Panc1 (cell line): ENCODE results near the gene RBM6. TPM values are rescaled to one million over a fixed set of nuclear protein-coding genes. Genes with fewer than 3 reads are reported as not detected.
A peak's percentile ranks its signal among the peaks of the same experiment; 100 is the strongest.
"Not testable (repeated sequence)": the region's sequence is repeated elsewhere in the genome, so short reads cannot be mapped to it uniquely, and the experiment has no call there.

Source experiments
- ATAC-seq: fragments of 200-7000 bp; cut with Tn5 transposase; 2 replicates; pipeline ENCODE4 v1.9.1; 2020; ENCODE audit warnings: mild to moderate bottlenecking, moderate library complexity
- BruUV-seq: library from RNA; stranded (reverse); fragments of 400-500 nt; replicated peaks from 2 replicates; lab custom pipeline; 2021; lab: Mats Ljungman, UMichigan
- CTCF ChIA-PET: fragments of 300-600 bp; sonication (Branson Sonifier 250); formaldehyde crosslinking; loops from one replicate; lab custom pipeline; 2022; ENCODE audit warnings: antibody characterized with exemption; lab: Charles Lee
- POLR2A ChIA-PET: fragments of 300-600 bp; sonication (Branson Sonifier 250); formaldehyde crosslinking; loops from one replicate; lab custom pipeline; 2022; ENCODE audit warnings: antibody characterized with exemption; lab: Charles Lee
- DNase-seq: peaks from one replicate; pipeline ENCODE4 v3.0.0-alpha.2; 2010; ENCODE audit warnings: low read depth, low spot score
- H3K27ac ChIP-seq: 2 replicates; pipeline ENCODE4 v1.5.1; 2011; ENCODE audit warnings: mild to moderate bottlenecking, low read length, inconsistent platforms
- H3K27me3 ChIP-seq: fragments of 200-500 bp; sonication (Bioruptor generic); 2 replicates; pipeline ENCODE4 v1.6.0; 2014; ENCODE audit warnings: low read length, inconsistent platforms; ENCODE audit not compliant: control insufficient read depth, insufficient read depth
- H3K36me3 ChIP-seq: fragments of 200-500 bp; sonication (Bioruptor generic); 2 replicates; pipeline ENCODE4 v1.5.1; 2014; ENCODE audit warnings: inconsistent platforms, mild to moderate bottlenecking, low read length, moderate library complexity; ENCODE audit not compliant: control insufficient read depth, insufficient read depth
- H3K4me1 ChIP-seq: 2 replicates; pipeline ENCODE4 v1.5.1; 2011; ENCODE audit warnings: inconsistent platforms, mild to moderate bottlenecking, low read length, moderate library complexity; ENCODE audit not compliant: control insufficient read depth, insufficient read depth
- H3K4me3 ChIP-seq, 2 experiments: 2 replicates each; pipeline ENCODE4 v1.5.1; 2011 to 2012; ENCODE audit warnings: low read depth in 2 of 2, low read length in 2 of 2, mild to moderate bottlenecking in 2 of 2, inconsistent platforms in 1 of 2, moderate library complexity in 1 of 2
- H3K9me3 ChIP-seq: fragments of 200-500 bp; sonication (Bioruptor generic); 2 replicates; pipeline ENCODE4 v1.5.1; 2014; ENCODE audit warnings: low read depth, mild to moderate bottlenecking, inconsistent platforms, low read length, moderate library complexity; ENCODE audit not compliant: control insufficient read depth, insufficient read depth
- CTCF ChIP-seq: fragments of 450-650 bp; IDR thresholded peaks from 2 replicates; pipeline ENCODE4 v1.5.1; 2017; ENCODE audit warnings: mild to moderate bottlenecking
- POLR2AphosphoS5 ChIP-seq: IDR thresholded peaks from 2 replicates; pipeline ENCODE4 v1.6.1; 2012; ENCODE audit warnings: mild to moderate bottlenecking, low read depth, low read length, moderate library complexity
- SIN3A ChIP-seq: IDR thresholded peaks from 2 replicates; pipeline ENCODE4 v1.6.1; 2012; ENCODE audit warnings: low read depth, mild to moderate bottlenecking, low read length, moderate library complexity, borderline replicate concordance; ENCODE audit not compliant: insufficient read depth
- TCF7L2 ChIP-seq: IDR thresholded peaks from 2 replicates; pipeline ENCODE4 v1.6.1; 2011; ENCODE audit warnings: mild to moderate bottlenecking, low read depth, low read length, inconsistent platforms
- in situ Hi-C: cut with HindIII; loops from 2 replicates; pipeline ENCODE4 v1.10.0; 2016; ENCODE audit warnings: low sequenced_read_pairs, low pct_unique_long_range_greater_than_20kb
- intact Hi-C: fragments of 100-400 bp; cut with micrococcal nuclease; formaldehyde crosslinking; loops from one replicate; pipeline ENCODE4 v1.10.0; 2022; ENCODE audit not compliant: unreplicated experiment
- total RNA-seq: library from RNA; stranded (reverse); gene quantifications from one replicate; pipeline ENCODE4 v1.2.1, GENCODE V29; 2021; ENCODE audit not compliant: unreplicated experiment
- TF ChIP-seq, protein P1 (sequence below), 2 experiments: IDR thresholded peaks; 2 replicates each; pipeline ENCODE4 v1.6.1; 2011 to 2012; ENCODE audit warnings: low read depth in 2 of 2, control low read depth in 1 of 2, low read length in 1 of 2, mild to moderate bottlenecking in 1 of 2, moderate library complexity in 1 of 2; ENCODE audit not compliant: insufficient read depth in 1 of 2

Gene RBM6
- total RNA-seq, 1 experiment from 2014 or later, result 43.6 TPM

DNA sequence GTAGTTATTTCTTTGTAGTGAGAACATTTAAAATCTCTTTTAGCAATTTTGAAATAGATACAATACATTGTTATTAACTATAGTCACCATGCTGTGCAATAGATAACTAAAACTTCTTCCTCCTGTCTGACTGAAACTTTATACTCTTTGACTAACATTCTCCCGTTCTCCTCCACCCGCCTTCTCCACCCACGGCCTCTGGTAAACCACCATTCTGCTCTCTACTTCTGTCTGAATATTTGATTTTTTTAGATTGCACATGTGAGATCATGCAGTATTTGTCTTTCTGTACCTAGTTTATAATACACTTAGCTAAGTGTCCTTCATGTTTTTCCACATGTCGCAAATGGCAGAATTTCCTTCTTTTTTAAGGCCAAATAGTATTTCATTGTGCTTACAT is 76.0 kb downstream of the RBM6 start:
- intact Hi-C loops, result no loop called here
- no peak overlapping the region for H3K4me3 ChIP-seq
- ChIA-PET POLR2A (no interaction called here), CTCF (no interaction called here)
- ATAC-seq (no peak), DNase-seq (no peak)
- in situ Hi-C loops, result no loop called here
- no peaks in the 10 kb centered on the region for H3K27me3 ChIP-seq
- TF ChIP-seq POLR2AphosphoS5 (no peak), TCF7L2 (no peak), SIN3A (no peak), CTCF (no peak)
- TF ChIP-seq, protein P1, sequence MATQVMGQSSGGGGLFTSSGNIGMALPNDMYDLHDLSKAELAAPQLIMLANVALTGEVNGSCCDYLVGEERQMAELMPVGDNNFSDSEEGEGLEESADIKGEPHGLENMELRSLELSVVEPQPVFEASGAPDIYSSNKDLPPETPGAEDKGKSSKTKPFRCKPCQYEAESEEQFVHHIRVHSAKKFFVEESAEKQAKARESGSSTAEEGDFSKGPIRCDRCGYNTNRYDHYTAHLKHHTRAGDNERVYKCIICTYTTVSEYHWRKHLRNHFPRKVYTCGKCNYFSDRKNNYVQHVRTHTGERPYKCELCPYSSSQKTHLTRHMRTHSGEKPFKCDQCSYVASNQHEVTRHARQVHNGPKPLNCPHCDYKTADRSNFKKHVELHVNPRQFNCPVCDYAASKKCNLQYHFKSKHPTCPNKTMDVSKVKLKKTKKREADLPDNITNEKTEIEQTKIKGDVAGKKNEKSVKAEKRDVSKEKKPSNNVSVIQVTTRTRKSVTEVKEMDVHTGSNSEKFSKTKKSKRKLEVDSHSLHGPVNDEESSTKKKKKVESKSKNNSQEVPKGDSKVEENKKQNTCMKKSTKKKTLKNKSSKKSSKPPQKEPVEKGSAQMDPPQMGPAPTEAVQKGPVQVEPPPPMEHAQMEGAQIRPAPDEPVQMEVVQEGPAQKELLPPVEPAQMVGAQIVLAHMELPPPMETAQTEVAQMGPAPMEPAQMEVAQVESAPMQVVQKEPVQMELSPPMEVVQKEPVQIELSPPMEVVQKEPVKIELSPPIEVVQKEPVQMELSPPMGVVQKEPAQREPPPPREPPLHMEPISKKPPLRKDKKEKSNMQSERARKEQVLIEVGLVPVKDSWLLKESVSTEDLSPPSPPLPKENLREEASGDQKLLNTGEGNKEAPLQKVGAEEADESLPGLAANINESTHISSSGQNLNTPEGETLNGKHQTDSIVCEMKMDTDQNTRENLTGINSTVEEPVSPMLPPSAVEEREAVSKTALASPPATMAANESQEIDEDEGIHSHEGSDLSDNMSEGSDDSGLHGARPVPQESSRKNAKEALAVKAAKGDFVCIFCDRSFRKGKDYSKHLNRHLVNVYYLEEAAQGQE (IDR thresholded peaks at IDR 0.05; ENCODE audit: insufficient read depth in 1 of 2, low read depth in 2 of 2, low read length in 1 of 2), result no peak
- no peaks in the 10 kb centered on the region for H3K36me3 ChIP-seq
- no peaks in the 10 kb centered on the region for H3K4me1 ChIP-seq
- H3K9me3 ChIP-seq, result no peaks in the 10 kb centered on the region
- H3K27ac ChIP-seq, result no peak overlapping the region
- BruUV-seq, result no TSS peak

- no peak overlapping the region for H3K27ac ChIP-seq
- H3K27me3 ChIP-seq, result no peaks in the 10 kb centered on the region
- H3K4me3 ChIP-seq, result no peak overlapping the region
- CTCF ChIA-PET, result no interaction called here
- TF ChIP-seq CTCF (no peak), TCF7L2 (no peak), POLR2AphosphoS5 (no peak), SIN3A (no peak)
- TF ChIP-seq, protein P1 (IDR thresholded peaks at IDR 0.05; ENCODE audit: insufficient read depth in 1 of 2, low read depth in 2 of 2, low read length in 1 of 2), result no peak
- DNase-seq (no peak), ATAC-seq (no peak)
- H3K4me1 ChIP-seq, result no peaks in the 10 kb centered on the region
- no peaks in the 10 kb centered on the region; the same call in 1 of the 2 replicates for H3K36me3 ChIP-seq
- intact Hi-C loops, result no loop called here
- no peaks in the 10 kb centered on the region for H3K9me3 ChIP-seq
- in situ Hi-C loops, result no loop called here
- BruUV-seq, result no TSS peak
- POLR2A ChIA-PET, result interaction anchor here (0.5 kb wide), 1 partner anchor 118 kb away, joined by 3 read pairs; no protein-coding TSS in a partner anchor
These were observed 88.4 kb downstream of the RBM6 start for GRCh38 chr3:50028346-50028745.

- H3K9me3 ChIP-seq, H3K4me1 ChIP-seq, DNase-seq, H3K36me3 ChIP-seq, H3K27ac ChIP-seq, CTCF ChIA-PET, in situ Hi-C loops, ATAC-seq, H3K27me3 ChIP-seq, intact Hi-C loops, POLR2A ChIA-PET, H3K4me3 ChIP-seq: not testable (repeated sequence)
- TSS peak; percentile 75 for BruUV-seq
These were observed 91.3 kb downstream of the RBM6 start for GRCh38 chr3:50031201-50031600.
